GM23248 (cell line): ENCODE measurements around the gene ALK. TPM values are rescaled to one million over a fixed set of nuclear protein-coding genes. Genes with fewer than 3 reads are reported as not detected.

Source experiments
- DNase-seq: peaks from one replicate; pipeline ENCODE4 v3.0.0-alpha.2; 2015
- H2AFZ ChIP-seq: fragments of 200-600 bp; sonication (generic); 2 replicates; pipeline ENCODE4 v1.6.1; 2016; ENCODE audit warnings: antibody characterized with exemption
- H3F3A ChIP-seq: fragments of 200-600 bp; sonication (generic); 2 replicates; pipeline ENCODE4 v1.6.1; 2016; ENCODE audit warnings: mild to moderate bottlenecking, antibody characterized with exemption, mixed run types; ENCODE audit not compliant: insufficient read depth
- H3K27ac ChIP-seq: fragments of 200-600 bp; sonication (generic); 2 replicates; pipeline ENCODE4 v1.5.1; 2016; ENCODE audit warnings: mild to moderate bottlenecking
- H3K27me3 ChIP-seq: fragments of 200-600 bp; sonication (generic); replicated peaks from 2 replicates; pipeline ENCODE4 v1.6.1; 2016; ENCODE audit warnings: mild to moderate bottlenecking; ENCODE audit not compliant: insufficient read depth
- H3K36me3 ChIP-seq: fragments of 200-600 bp; sonication (generic); 2 replicates; pipeline ENCODE4 v1.6.1; 2016; ENCODE audit warnings: low read depth, mild to moderate bottlenecking
- H3K4me1 ChIP-seq: fragments of 200-600 bp; sonication (generic); 2 replicates; pipeline ENCODE4 v1.6.1; 2016; ENCODE audit warnings: mild to moderate bottlenecking; ENCODE audit not compliant: insufficient read depth
- H3K4me2 ChIP-seq: fragments of 200-600 bp; sonication (generic); one replicate; pipeline ENCODE4 v1.6.1; 2016; ENCODE audit warnings: mild to moderate bottlenecking; ENCODE audit not compliant: unreplicated experiment
- H3K4me3 ChIP-seq: fragments of 200-600 bp; sonication (generic); 2 replicates; pipeline ENCODE4 v1.5.1; 2016; ENCODE audit warnings: mild to moderate bottlenecking
- H3K79me2 ChIP-seq: fragments of 200-600 bp; sonication (generic); 2 replicates; pipeline ENCODE4 v1.6.1; 2016; ENCODE audit warnings: mild to moderate bottlenecking; ENCODE audit not compliant: insufficient read depth
- H3K9ac ChIP-seq: fragments of 200-600 bp; sonication (generic); 2 replicates; pipeline ENCODE4 v1.6.1; 2016; ENCODE audit warnings: mild to moderate bottlenecking
- H3K9me2 ChIP-seq: fragments of 200-600 bp; sonication (generic); 2 replicates; pipeline ENCODE4 v1.6.1; 2016; ENCODE audit warnings: mixed run types, mild to moderate bottlenecking, moderate library complexity; ENCODE audit not compliant: insufficient read depth
- H3K9me3 ChIP-seq: fragments of 200-600 bp; sonication (generic); one replicate; pipeline ENCODE4 v1.6.1; 2017; ENCODE audit warnings: low read depth
- H4K20me1 ChIP-seq: fragments of 200-600 bp; sonication (generic); 2 replicates; pipeline ENCODE4 v1.6.0; 2016; ENCODE audit not compliant: insufficient read depth
- EZH2 ChIP-seq: fragments of 200-600 bp; sonication (generic); IDR thresholded peaks from 2 replicates; pipeline ENCODE4 v1.6.1; 2018; ENCODE audit warnings: antibody characterized with exemption, mild to moderate bottlenecking; ENCODE audit not compliant: insufficient read depth, poor library complexity, severe bottlenecking
- EZH2phosphoT487 ChIP-seq: fragments of 200-600 bp; sonication (generic); IDR thresholded peaks from 2 replicates; pipeline ENCODE4 v1.6.1; 2018; ENCODE audit warnings: antibody characterized with exemption, moderate library complexity, mild to moderate bottlenecking, low read depth; ENCODE audit not compliant: insufficient read depth
- WGBS, 2 experiments: methylation state at CpG; one replicate each; pipeline ENCODE4 v1.1.6; 2015 to 2017; ENCODE audit warnings: low lambda C conversion rate in 2 of 2, low coverage in 1 of 2; ENCODE audit errors: missing lambda C conversion rate in 2 of 2; 5-methylcytosine and 5-hydroxymethylcytosine counted together
- in situ Hi-C: fragments of 300-500 bp; cut with MboI; formaldehyde crosslinking; loops from 2 replicates; pipeline ENCODE4 v1.15.0; 2020
- polyA plus RNA-seq: library from polyadenylated mRNA; unstranded; fragments of >200 nt; fragmentation: Nextera tagmentation; extraction: Ambion mirVana; gene quantifications from 2 replicates; pipeline ENCODE4 v1.2.1, GENCODE V29; 2016
- total RNA-seq: library from RNA; depleted of rRNA; stranded (reverse); fragments of >200 nt; shearing (Covaris generic); gene quantifications from 2 replicates; pipeline ENCODE4 v1.2.3, GENCODE V29; 2014

ALK gene
- total and polyA plus RNA-seq, 2 experiments from 2014 or later: under 0.01 to 0.05 TPM

- Histone ChIP-seq H3K79me2 (no peaks in the 10 kb centered on the region), H3K9me3 (no peaks in the 10 kb centered on the region), H3F3A (no peaks in the 10 kb centered on the region), H3K4me3 (no peak overlapping the region), H3K27me3 (peaks cover 13% of the 10 kb centered on the region), H3K9me2 (no peaks in the 10 kb centered on the region), H3K4me2 (no peak overlapping the region), H4K20me1 (no peaks in the 10 kb centered on the region), H3K9ac (no peak overlapping the region), H3K36me3 (no peaks in the 10 kb centered on the region), H3K4me1 (no peaks in the 10 kb centered on the region), H2AFZ (no peak overlapping the region), H3K27ac (no peak overlapping the region)
- in situ Hi-C loops: no loop called here
- DNase-seq: no peak
- 33 to 53% methylated on average over 8 of the region's 8 CpGs for WGBS, 2 experiments
- no peak for TF ChIP-seq EZH2phosphoT487
- no peak for TF ChIP-seq EZH2
Observed at GRCh38 chr2:29579495-29580169, 341.8 kb downstream of the ALK start.

DNA sequence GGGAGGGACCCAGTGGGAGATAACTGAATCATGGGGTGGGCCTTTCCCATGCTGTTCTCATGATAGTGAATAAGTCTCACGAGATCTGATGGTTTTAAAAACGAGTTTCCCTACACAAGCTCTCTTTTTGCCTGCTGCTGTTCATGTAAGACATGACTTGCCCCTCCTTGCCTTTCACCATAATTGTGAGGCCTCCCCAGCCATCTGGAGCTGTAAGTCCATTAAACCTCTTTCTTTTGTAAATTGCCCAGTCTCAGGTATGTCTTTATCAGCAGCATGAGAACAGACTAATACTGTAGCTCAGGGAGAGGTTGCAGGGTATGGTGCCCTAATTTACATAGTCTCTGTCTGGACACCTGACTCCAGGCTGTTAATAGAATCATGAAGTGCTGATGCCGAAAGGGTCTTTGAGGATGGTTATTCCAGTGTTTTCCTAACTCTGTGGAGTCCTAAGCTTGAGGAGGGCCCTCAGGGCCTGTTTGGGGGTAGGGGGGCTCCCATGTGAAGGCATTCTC, 343.2 kb downstream of the ALK start:
- H3K27me3 ChIP-seq: peaks cover 13% of the 10 kb centered on the region
- no peaks in the 10 kb centered on the region for H3K9me2 ChIP-seq
- no peaks in the 10 kb centered on the region for H3K9me3 ChIP-seq
- TF ChIP-seq EZH2phosphoT487: no peak
- no peak for TF ChIP-seq EZH2
- H3K4me3 ChIP-seq: no peak overlapping the region
- DNase-seq: no peak
- H4K20me1 ChIP-seq: no peaks in the 10 kb centered on the region
- no peak overlapping the region for H3K27ac ChIP-seq
- H3K4me2 ChIP-seq: no peak overlapping the region
- 34 to 60% methylated on average over 3 of the region's 3 CpGs for WGBS, 2 experiments
- no peaks in the 10 kb centered on the region for H3K36me3 ChIP-seq
- no peaks in the 10 kb centered on the region for H3F3A ChIP-seq
- no peak overlapping the region for H2AFZ ChIP-seq
- in situ Hi-C loops: no loop called here
- H3K9ac ChIP-seq: no peak overlapping the region
- H3K79me2 ChIP-seq: no peaks in the 10 kb centered on the region
- H3K4me1 ChIP-seq: no peaks in the 10 kb centered on the region

DNA sequence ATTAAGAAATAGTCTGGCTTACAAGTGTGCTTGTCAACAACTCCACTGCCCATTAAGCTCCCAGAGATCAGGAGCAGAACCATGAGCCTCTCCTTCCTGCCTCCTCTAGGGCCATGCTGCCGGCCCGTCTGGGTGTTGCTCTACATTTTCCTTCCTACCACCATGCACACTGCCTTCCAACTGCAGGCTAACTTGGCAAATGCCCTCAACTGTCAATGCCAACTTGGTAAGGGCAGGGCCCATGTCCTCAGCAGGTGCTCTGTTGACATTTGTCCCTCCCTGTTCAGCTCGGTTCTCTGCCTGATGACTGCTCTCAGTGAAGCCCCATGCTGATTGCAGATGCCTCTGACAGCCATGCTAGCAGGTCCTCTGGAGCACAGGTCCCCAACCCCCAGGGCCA, 345.2 kb downstream of the ALK start:
- Histone ChIP-seq H3K4me3 (no peak overlapping the region), H3K9me3 (no peaks in the 10 kb centered on the region), H3K9me2 (no peaks in the 10 kb centered on the region), H4K20me1 (no peaks in the 10 kb centered on the region), H3K36me3 (no peaks in the 10 kb centered on the region), H3F3A (no peaks in the 10 kb centered on the region), H3K9ac (no peak overlapping the region), H3K27me3 (peaks cover 13% of the 10 kb centered on the region), H3K4me2 (no peak overlapping the region), H2AFZ (no peak overlapping the region), H3K79me2 (no peaks in the 10 kb centered on the region), H3K27ac (no peak overlapping the region), H3K4me1 (no peaks in the 10 kb centered on the region)
- TF ChIP-seq EZH2 (no peak), EZH2phosphoT487 (no peak)
- in situ Hi-C loops: no loop called here
- 12 to 24% methylated on average over 3 of the region's 3 CpGs for WGBS, 2 experiments
- DNase-seq: no peak

DNA sequence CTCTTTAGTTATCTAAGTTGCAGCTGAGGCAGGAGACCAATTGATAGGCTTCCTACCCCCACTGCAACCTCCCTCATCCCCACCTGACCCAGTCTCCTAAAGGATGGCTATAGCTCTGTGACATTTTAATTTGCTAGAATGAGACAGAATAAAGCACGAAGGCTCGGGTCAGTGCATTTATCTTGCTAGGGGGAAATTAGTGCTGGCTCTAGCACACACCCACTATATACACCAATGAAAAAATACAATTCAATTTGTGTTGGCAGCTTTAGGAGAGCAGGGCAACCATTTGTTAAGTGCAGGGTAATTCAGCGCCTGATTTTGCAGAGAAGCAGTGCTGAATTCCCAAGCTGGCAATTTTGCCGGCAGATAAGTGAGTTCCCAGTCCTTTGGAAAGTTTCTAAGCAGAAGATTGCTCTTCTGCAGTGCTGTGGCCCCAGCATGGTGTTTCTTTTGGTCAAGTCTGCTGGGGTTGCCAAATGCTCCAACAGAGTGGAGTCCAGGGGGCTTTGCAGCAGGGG, 346.0 kb downstream of the ALK start:
- TF ChIP-seq EZH2 (no peak), EZH2phosphoT487 (no peak)
- Histone ChIP-seq H3F3A (no peaks in the 10 kb centered on the region), H3K4me1 (no peaks in the 10 kb centered on the region), H3K27me3 (peaks cover 17% of the 10 kb centered on the region), H3K27ac (no peak overlapping the region), H3K4me3 (no peak overlapping the region), H3K79me2 (no peaks in the 10 kb centered on the region), H3K9me2 (no peaks in the 10 kb centered on the region), H4K20me1 (no peaks in the 10 kb centered on the region), H2AFZ (no peak overlapping the region), H3K36me3 (no peaks in the 10 kb centered on the region), H3K9ac (no peak overlapping the region), H3K4me2 (no peak overlapping the region), H3K9me3 (no peaks in the 10 kb centered on the region)
- no peak for DNase-seq
- 88 to 93% methylated on average over 4 of the region's 4 CpGs for WGBS, 2 experiments
- in situ Hi-C loops: no loop called here
